ENCODE data around the gene SLC35G6. TPM values are rescaled to one million over a fixed set of nuclear protein-coding genes. Genes with fewer than 3 reads are reported as not detected.

The SLC35G6 gene
- total RNA-seq, 1 donor from 2014 or later = not detected

GRCh38 chr17:7508145-7508544, 26.9 kb downstream of the SLC35G6 start:
- no peak for DNase-seq

GRCh38 chr17:7508846-7509245, 27.6 kb downstream of the SLC35G6 start:
- no peak for DNase-seq

GRCh38 chr17:7509937-7510336, 28.7 kb downstream of the SLC35G6 start:
- no peak for DNase-seq

GRCh38 chr17:7511108-7511507, 29.9 kb downstream of the SLC35G6 start:
- DNase-seq = no peak

- no peak for DNase-seq
Observed at GRCh38 chr17:7512105-7512504, 30.9 kb downstream of the SLC35G6 start.

- no peak for DNase-seq
Observed at GRCh38 chr17:7512824-7513540, 31.7 kb downstream of the SLC35G6 start.

- DNase-seq = no peak
Observed at GRCh38 chr17:7513850-7514419, 32.7 kb downstream of the SLC35G6 start.

GRCh38 chr17:7515911-7516610, 34.8 kb downstream of the SLC35G6 start:
- no peak for DNase-seq

GRCh38 chr17:7523033-7523432, 41.8 kb downstream of the SLC35G6 start:
- DNase-seq = no peak

- DNase-seq = no peak
Observed at GRCh38 chr17:7528842-7529241, 47.6 kb downstream of the SLC35G6 start.

GRCh38 chr17:7530023-7530900, 49.0 kb downstream of the SLC35G6 start:
- DNase-seq = no peak

Other genes with a start within 250 kb of the SLC35G6 start
- 47.5 TPM for gene DVL2, start 246.9 kb upstream of the SLC35G6 start, total RNA-seq
- gene PHF23, start 242.0 kb upstream of the SLC35G6 start, total RNA-seq = 27.0 TPM
- 223 TPM for gene GABARAP, start 239.0 kb upstream of the SLC35G6 start, total RNA-seq
- 44.1 TPM for gene CTDNEP1, start 229.7 kb upstream of the SLC35G6 start, total RNA-seq
- gene ELP5, start 229.2 kb upstream of the SLC35G6 start, total RNA-seq = 27.5 TPM
- gene CLDN7, start 219.0 kb upstream of the SLC35G6 start, total RNA-seq = 5.4 TPM
- gene SLC2A4, start 199.7 kb upstream of the SLC35G6 start, total RNA-seq = 11.7 TPM
- gene YBX2, start 186.8 kb upstream of the SLC35G6 start, total RNA-seq = 1.3 TPM
- gene EIF5A, start 173.8 kb upstream of the SLC35G6 start, total RNA-seq = 186 TPM
- 17.2 TPM for gene GPS2, start 166.1 kb upstream of the SLC35G6 start, total RNA-seq
- gene NEURL4, start 152.1 kb upstream of the SLC35G6 start, total RNA-seq = 14.2 TPM
- 4.7 TPM for gene ACAP1, start 144.9 kb upstream of the SLC35G6 start, total RNA-seq
- gene KCTD11, start 129.3 kb upstream of the SLC35G6 start, total RNA-seq = 6.3 TPM
- not detected for gene TMEM95, start 126.3 kb upstream of the SLC35G6 start, total RNA-seq
- gene TNK1, start 100.4 kb upstream of the SLC35G6 start, total RNA-seq = 2.5 TPM
- gene PLSCR3, start 86.9 kb upstream of the SLC35G6 start, total RNA-seq = 16.0 TPM
- 75.9 TPM for gene TMEM256, start 77.3 kb upstream of the SLC35G6 start, total RNA-seq
- 8.8 TPM for gene NLGN2, start 73.6 kb upstream of the SLC35G6 start, total RNA-seq
- not detected for gene SPEM1, start 61.1 kb upstream of the SLC35G6 start, total RNA-seq
- gene SPEM2, start 55.8 kb upstream of the SLC35G6 start, total RNA-seq = not detected
- gene SPEM3, start 52.6 kb upstream of the SLC35G6 start, total RNA-seq = not detected
- gene TMEM102, start 46.0 kb upstream of the SLC35G6 start, total RNA-seq = 3.3 TPM
- gene FGF11, start 41.9 kb upstream of the SLC35G6 start, total RNA-seq = 3.4 TPM
- gene CHRNB1, start 36.4 kb upstream of the SLC35G6 start, total RNA-seq = 12.5 TPM
- 16.7 TPM for gene ZBTB4, start 1.8 kb upstream of the SLC35G6 start, total RNA-seq
- gene POLR2A, start 2.9 kb downstream of the SLC35G6 start, total RNA-seq = 73.0 TPM
- gene TNFSF12, start 67.6 kb downstream of the SLC35G6 start, total RNA-seq = 4.5 TPM
- gene TNFSF13, start 77.3 kb downstream of the SLC35G6 start, total RNA-seq = 1.7 TPM
- 29.8 TPM for gene SENP3, start 80.5 kb downstream of the SLC35G6 start, total RNA-seq
- 9.2 TPM for gene CD68, start 98.2 kb downstream of the SLC35G6 start, total RNA-seq
- 30.7 TPM for gene MPDU1, start 102.4 kb downstream of the SLC35G6 start, total RNA-seq
- 7.8 TPM for gene SOX15, start 108.6 kb downstream of the SLC35G6 start, total RNA-seq
- gene FXR2, start 133.5 kb downstream of the SLC35G6 start, total RNA-seq = 25.5 TPM
- 33.8 TPM for gene SAT2, start 146.4 kb downstream of the SLC35G6 start, total RNA-seq
- gene SHBG, start 148.7 kb downstream of the SLC35G6 start, total RNA-seq = 0.49 TPM
- 2.9 TPM for gene ATP1B2, start 169.5 kb downstream of the SLC35G6 start, total RNA-seq
- 30.2 TPM for gene TP53, start 206.0 kb downstream of the SLC35G6 start, total RNA-seq
- gene WRAP53, start 207.0 kb downstream of the SLC35G6 start, total RNA-seq = 3.2 TPM
- 3.9 TPM for gene EFNB3, start 223.8 kb downstream of the SLC35G6 start, total RNA-seq
- 0.10 TPM for gene DNAH2, start 236.3 kb downstream of the SLC35G6 start, total RNA-seq

All from skin of body (tissue), 2 donors.